ENCODE measurements around the gene UNC45A. TPM values are rescaled to one million over a fixed set of nuclear protein-coding genes. Genes with fewer than 3 reads are reported as not detected.

Gene UNC45A, protein sequence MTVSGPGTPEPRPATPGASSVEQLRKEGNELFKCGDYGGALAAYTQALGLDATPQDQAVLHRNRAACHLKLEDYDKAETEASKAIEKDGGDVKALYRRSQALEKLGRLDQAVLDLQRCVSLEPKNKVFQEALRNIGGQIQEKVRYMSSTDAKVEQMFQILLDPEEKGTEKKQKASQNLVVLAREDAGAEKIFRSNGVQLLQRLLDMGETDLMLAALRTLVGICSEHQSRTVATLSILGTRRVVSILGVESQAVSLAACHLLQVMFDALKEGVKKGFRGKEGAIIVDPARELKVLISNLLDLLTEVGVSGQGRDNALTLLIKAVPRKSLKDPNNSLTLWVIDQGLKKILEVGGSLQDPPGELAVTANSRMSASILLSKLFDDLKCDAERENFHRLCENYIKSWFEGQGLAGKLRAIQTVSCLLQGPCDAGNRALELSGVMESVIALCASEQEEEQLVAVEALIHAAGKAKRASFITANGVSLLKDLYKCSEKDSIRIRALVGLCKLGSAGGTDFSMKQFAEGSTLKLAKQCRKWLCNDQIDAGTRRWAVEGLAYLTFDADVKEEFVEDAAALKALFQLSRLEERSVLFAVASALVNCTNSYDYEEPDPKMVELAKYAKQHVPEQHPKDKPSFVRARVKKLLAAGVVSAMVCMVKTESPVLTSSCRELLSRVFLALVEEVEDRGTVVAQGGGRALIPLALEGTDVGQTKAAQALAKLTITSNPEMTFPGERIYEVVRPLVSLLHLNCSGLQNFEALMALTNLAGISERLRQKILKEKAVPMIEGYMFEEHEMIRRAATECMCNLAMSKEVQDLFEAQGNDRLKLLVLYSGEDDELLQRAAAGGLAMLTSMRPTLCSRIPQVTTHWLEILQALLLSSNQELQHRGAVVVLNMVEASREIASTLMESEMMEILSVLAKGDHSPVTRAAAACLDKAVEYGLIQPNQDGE
- 65.1 TPM for total RNA-seq (ENCODE audit: unreplicated experiment)
- long read RNA-seq, transcript UNC45A-202 (20 exons, 3,252 nt) = major isoform, 6 of 19 reads
- long read RNA-seq, partial matches to known transcripts = 11 of 19 reads
- long read RNA-seq, other reads (novel, unspliced or antisense) = 2 of 19 reads

DNA sequence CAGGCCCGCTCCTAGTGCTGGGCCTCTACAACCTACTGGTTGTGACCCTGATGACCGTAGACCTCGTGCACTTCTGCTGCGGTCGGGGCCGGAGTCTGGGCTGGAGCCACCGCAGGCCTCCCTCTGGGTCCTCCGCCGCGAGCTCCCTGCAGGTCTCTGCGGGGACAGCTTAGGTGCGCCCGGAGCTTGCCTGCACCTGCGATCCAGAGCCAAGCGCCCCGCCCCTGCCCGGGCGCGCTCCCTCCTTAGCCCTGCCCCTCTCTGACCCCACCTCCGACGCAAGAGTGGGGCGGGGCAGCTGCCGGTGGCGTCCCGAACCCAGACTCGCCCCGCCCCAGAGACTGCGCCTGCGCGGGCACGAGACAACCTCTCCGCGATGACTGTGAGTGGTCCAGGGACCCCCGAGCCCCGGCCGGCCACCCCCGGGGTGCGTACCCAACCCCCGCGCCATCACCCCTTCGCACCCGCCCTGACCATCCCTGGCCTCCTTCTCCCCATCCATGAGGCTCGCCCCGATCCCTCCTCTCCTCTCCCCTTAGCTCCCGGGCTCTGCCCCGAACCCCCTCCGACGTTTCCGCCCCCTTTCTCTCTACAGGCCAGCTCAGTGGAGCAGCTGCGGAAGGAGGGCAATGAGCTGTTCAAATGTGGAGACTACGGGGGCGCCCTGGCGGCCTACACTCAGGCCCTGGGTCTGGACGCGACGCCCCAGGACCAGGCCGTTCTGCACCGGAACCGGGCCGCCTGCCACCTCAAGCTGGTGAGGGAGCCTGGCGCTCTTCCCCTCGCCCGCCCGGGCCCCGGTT lies at the start of gene UNC45A:
Gene UNC45A (plus strand): TSS at position 337 of the 803 bp plus-strand sequence. CDS start 40 bp downstream, at position 377.
- peak within 1 kb of the TSS; percentile 80 for H3K27ac Mint-ChIP-seq (ENCODE audit: unreplicated experiment)
- peaks cover 18% of the 10 kb centered on the region for H3K4me1 Mint-ChIP-seq (ENCODE audit: low read depth, unreplicated experiment)
- H3K27me3 Mint-ChIP-seq (ENCODE audit: unreplicated experiment) = peaks cover 8% of the 10 kb centered on the region
- DNase-seq = peak; percentile 96
- TF ChIP-seq, protein P1, sequence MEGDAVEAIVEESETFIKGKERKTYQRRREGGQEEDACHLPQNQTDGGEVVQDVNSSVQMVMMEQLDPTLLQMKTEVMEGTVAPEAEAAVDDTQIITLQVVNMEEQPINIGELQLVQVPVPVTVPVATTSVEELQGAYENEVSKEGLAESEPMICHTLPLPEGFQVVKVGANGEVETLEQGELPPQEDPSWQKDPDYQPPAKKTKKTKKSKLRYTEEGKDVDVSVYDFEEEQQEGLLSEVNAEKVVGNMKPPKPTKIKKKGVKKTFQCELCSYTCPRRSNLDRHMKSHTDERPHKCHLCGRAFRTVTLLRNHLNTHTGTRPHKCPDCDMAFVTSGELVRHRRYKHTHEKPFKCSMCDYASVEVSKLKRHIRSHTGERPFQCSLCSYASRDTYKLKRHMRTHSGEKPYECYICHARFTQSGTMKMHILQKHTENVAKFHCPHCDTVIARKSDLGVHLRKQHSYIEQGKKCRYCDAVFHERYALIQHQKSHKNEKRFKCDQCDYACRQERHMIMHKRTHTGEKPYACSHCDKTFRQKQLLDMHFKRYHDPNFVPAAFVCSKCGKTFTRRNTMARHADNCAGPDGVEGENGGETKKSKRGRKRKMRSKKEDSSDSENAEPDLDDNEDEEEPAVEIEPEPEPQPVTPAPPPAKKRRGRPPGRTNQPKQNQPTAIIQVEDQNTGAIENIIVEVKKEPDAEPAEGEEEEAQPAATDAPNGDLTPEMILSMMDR (IDR thresholded peaks at IDR 0.05; ENCODE audit: partially characterized antibody, unreplicated experiment) = no peak
- peaks cover 2% of the 10 kb centered on the region for H3K9me3 Mint-ChIP-seq (ENCODE audit: unreplicated experiment)
- H3K36me3 Mint-ChIP-seq (ENCODE audit: unreplicated experiment) = no peaks in the 10 kb centered on the region
- H3K4me3 Mint-ChIP-seq (ENCODE audit: unreplicated experiment) = peak within 1 kb of the TSS; percentile 95

DNA sequence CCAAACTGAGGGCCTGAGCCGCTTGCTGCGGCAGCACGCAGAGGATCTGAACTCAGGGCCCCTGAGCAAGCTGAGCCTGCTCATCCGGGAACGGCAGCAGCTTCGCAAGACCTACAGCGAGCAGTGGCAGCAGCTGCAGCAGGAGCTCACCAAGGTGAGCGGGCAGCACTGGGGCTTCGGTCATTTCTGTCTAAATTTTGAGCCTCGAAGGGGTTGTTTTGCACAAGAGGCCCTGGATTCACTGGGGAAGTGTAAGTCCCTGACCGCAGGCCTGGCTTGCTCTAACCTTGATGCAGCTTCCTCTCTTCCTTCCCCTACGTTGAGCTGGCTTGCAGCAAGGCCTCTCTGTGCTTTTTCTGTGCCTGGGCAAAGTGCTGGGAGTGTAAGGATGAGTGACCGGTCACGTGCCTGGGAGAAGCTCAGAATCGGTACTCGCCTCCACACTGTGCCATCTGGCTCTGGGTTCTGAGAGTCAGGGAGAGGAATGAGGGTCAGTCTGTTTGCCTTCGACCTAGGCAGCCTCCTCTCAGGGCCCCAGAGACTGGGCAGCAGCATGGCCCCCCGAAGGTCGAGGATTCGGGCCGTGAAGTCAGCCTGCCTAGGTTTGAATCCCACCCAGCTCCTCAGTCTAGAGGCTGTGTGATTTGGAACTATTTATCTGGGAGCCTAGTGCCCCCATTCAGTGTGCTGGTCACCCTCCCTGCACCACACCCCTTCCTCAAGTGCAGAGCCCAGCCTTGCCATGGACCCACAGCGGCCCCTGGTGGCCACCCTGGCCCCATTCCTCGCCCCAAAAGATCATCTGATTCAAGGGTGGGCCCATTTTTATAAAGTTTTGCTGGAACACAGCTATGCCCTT lies 49.4 kb upstream of the UNC45A start:
- peak; percentile 89 for DNase-seq

DNA sequence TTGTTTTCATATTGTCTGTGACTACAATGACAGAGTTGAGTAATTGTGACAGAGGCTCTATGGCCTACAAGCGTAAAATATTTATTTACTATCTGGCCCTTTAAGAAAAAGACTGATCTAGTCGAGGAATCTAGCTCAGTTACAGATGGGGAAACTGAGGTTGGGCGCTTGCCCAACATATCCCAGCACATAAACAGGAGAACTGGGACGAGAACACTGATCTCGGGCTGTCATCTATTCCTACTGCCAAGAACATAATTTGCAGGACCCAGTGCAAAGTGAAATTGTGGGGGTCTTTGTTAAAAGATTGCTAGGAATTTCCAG lies 48.8 kb upstream of the UNC45A start:
- TF ChIP-seq, protein P1 (IDR thresholded peaks at IDR 0.05; ENCODE audit: partially characterized antibody, unreplicated experiment) = peak; percentile 45
- H3K27ac Mint-ChIP-seq (ENCODE audit: unreplicated experiment) = no peak overlapping the region
- H3K9me3 Mint-ChIP-seq (ENCODE audit: unreplicated experiment) = peaks cover 1% of the 10 kb centered on the region

More for the DNA sequence above, 49.4 kb upstream of the UNC45A start:
- no peak overlapping the region for H3K4me3 Mint-ChIP-seq (ENCODE audit: unreplicated experiment)
- TF ChIP-seq, protein P1 (IDR thresholded peaks at IDR 0.05; ENCODE audit: partially characterized antibody, unreplicated experiment) = peak; percentile 93
- peaks cover 1% of the 10 kb centered on the region for H3K9me3 Mint-ChIP-seq (ENCODE audit: unreplicated experiment)
- peaks cover 17% of the 10 kb centered on the region for H3K4me1 Mint-ChIP-seq (ENCODE audit: low read depth, unreplicated experiment)
- no peaks in the 10 kb centered on the region for H3K36me3 Mint-ChIP-seq (ENCODE audit: unreplicated experiment)
- peaks cover 4% of the 10 kb centered on the region for H3K27me3 Mint-ChIP-seq (ENCODE audit: unreplicated experiment)
- H3K27ac Mint-ChIP-seq (ENCODE audit: unreplicated experiment) = peak overlapping the region; percentile 43

DNA sequence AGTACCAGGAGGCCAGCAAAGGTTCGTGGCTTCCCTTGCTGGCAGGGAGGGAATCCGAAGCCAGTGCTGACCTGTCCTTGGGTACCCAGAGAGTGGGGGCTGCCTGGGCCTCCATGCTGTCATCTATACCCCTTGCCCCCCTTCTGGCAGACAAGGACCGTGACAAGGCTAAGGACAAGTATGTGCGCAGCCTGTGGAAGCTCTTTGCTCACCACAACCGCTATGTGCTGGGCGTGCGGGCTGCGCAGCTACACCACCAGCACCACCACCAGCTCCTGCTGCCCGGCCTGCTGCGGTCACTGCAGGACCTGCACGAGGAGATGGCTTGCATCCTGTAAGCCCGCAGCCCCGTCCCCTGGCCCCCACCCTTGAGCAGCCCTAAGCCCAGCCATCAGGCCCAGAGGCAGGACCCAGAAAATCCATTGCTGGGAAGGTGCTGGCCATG lies 48.0 kb upstream of the UNC45A start:
- no peak for DNase-seq
- Mint-ChIP-seq H3K4me3 (ENCODE audit: unreplicated experiment) (no peak overlapping the region), H3K36me3 (ENCODE audit: unreplicated experiment) (no peaks in the 10 kb centered on the region), H3K4me1 (ENCODE audit: low read depth, unreplicated experiment) (peaks cover 17% of the 10 kb centered on the region), H3K9me3 (ENCODE audit: unreplicated experiment) (peaks cover 1% of the 10 kb centered on the region), H3K27me3 (ENCODE audit: unreplicated experiment) (peaks cover 6% of the 10 kb centered on the region), H3K27ac (ENCODE audit: unreplicated experiment) (no peak overlapping the region)
- TF ChIP-seq, protein P1 (IDR thresholded peaks at IDR 0.05; ENCODE audit: partially characterized antibody, unreplicated experiment) = no peak

More for the DNA sequence above, 48.8 kb upstream of the UNC45A start:
- no peaks in the 10 kb centered on the region for H3K36me3 Mint-ChIP-seq (ENCODE audit: unreplicated experiment)
- peaks cover 17% of the 10 kb centered on the region for H3K4me1 Mint-ChIP-seq (ENCODE audit: low read depth, unreplicated experiment)
- H3K27me3 Mint-ChIP-seq (ENCODE audit: unreplicated experiment) = peaks cover 4% of the 10 kb centered on the region
- no peak overlapping the region for H3K4me3 Mint-ChIP-seq (ENCODE audit: unreplicated experiment)
- DNase-seq = no peak
